ENCODE data around the gene ANKRD40.
"Not testable (repeated sequence)": the region's sequence is repeated elsewhere in the genome, so short reads cannot be mapped to it uniquely, and the experiment has no call there.

The ANKRD40 gene

DNA sequence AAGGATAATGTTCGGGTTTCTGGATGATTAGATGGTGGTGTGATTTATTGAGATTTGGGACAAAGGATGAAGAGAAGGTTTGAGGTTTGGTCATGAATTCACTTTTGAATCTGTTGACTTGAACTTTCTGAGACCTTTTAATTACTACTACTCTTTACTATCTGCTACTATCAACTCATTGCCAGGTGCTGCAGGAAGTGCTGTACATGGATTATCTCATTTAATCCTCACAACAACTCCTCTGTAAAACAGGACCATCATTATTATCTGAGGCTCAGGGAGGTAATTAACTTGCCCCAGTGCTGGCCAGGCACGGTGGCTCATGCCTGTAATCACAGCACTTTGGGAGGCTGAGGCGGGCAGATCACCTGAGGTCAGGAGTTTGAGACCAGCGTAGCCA is 2.9 kb upstream of the ANKRD40 start:
- DNase-seq (ENCODE audit: low spot score): no peak

DNA sequence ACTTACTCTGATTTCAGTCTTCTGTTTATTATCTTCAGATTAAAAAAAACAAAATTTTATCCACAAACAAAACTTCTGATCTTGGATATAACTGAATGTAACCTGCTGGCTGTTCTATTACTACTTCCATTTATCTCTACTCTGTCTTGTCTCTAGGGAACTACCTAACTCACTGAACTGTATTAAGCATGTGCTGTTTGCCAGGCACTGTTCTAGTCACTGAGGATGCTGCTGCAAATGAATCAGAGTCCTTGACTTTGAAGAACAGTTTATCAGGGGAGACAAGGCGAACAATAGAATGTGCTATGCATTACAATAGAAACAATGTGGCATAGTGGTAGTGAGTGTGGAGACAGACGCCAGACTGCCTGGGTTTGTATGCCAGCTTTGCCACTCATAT is 2.3 kb upstream of the ANKRD40 start:
- DNase-seq (ENCODE audit: low spot score): no peak

- DNase-seq (ENCODE audit: low spot score): not testable (repeated sequence)
Measured at GRCh38 chr17:50709053-50709452, 1.3 kb upstream of the ANKRD40 start.

DNA sequence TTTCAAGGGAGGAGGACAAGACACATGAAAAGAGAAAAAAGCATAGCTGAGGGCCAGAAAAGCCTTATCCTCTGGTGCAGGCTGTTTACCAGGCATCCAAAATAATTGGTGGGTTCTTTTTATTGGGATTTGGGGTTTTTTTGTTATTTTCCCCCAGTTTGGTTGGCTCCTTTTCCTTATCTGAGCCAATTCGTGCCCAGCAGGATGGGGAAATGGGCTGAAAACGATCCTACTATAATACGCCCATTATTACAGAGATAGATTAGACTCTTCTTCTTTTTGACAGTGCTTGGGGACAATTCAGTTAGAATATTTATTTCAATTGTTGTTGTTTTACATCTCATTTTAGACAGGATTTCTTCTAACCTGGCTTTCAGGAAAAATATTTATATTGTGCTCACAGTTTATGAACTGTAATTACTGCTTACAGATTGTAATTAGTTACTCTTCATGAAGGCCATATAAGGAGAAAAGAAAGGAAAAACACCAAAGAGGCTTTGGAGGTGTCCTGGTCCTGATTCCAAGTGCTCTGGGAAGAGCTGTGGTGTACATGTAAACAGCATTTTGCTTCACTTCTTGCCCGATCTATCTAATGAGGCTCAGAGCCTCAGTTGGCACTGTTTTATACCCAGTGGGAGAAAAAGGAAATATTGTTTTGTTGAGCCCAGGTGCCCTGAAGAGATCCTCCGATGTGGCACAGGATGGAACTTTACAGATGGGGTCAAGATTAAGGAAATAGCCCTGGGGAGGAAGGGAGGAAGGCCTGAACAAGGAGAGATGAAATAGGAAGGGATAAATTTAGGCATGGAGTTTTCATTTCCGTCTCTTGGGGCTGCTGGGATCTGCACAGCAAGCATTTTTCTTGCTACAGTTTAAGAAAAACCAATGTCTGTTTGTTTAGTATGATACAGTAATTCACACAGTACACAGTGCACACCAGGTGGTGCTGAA is 611 bp upstream of the ANKRD40 start:
- no peak for DNase-seq (ENCODE audit: low spot score)

GRCh38 chr17:50703162-50703561 is 4.6 kb downstream of the ANKRD40 start:
- DNase-seq (ENCODE audit: low spot score): no peak

- DNase-seq (ENCODE audit: low spot score): no peak
Measured at GRCh38 chr17:50699410-50699809, 8.3 kb downstream of the ANKRD40 start.

DNA sequence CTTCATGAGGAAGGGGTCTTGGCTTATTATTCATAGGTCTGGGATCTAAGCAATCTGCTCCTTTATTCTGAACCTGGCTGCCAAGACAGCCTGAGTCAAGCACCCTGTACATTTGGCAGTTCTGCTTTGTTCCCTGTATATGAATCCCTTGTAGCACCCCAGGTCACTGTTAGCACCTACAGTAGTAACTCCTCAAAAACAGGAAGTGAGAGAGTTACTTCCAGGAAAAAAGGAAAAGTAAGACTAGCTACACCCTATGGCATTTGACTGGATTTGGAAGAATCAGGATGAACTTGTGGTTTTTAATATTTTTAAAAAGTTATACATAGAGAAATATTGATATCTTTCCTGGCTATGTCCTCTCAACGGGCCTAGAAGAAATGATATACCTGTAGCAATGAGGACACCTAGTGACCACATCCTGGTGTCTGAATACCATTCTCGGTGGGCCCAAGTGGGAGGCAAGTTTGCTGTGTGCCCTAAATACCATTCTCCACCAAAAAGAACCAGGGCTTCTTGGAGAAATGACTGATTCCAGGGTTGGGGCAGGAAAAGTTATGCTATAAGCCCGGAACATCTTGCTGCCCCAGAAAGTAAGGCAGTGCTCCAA is 9.9 kb downstream of the ANKRD40 start:
- DNase-seq (ENCODE audit: low spot score): no peak

DNA sequence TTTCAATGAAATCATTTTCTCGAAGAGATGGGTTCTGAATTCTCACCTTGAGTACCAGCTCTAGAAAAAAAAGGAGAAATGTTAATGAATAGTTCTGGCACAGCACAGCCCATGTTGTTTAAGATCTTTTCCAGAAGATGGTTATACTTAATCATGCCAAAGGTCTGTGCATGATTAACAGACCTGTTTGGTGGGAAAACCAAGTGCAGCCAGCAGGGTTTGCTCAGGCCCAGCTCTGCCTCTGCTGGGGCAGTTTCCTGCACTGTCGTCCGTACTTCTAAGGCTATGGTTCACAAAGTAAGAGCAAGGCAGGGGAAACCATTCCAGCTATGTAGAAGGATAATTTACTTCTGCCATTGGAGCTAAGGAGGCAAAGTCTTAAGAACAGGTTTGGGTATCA is 10.7 kb downstream of the ANKRD40 start:
- DNase-seq (ENCODE audit: low spot score): no peak

- no peak for DNase-seq (ENCODE audit: low spot score)
Measured at GRCh38 chr17:50696365-50696879, 11.3 kb downstream of the ANKRD40 start.

DNA sequence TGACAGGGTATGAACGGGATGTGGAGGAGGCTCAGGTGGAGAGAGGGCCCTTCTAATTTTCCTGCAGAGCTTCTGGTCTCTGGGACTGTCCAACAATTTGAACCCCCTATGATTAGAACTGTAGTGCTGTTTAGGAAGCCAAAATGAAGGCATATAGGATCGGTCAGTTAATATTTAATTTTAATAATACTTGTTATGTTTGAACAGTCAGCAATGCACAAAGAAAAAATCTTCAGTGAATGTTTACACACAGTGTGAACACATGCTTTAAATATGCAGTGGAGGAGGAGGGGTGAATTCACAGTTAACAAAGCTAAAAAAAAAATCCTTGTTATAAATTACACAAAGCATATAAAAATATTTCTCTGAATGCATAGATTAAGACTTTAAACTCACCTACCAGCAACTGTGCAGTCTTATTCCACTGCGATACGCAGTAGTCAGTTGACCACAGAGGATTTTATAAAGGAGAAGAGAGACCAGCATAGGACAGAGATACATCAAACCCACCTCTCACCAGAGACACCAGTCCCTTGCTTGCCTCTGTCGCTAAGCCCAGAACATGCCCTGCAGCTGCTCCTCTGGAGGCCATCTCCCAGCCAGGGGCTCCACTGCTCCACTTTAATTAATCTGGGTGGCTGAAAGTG is 14.6 kb downstream of the ANKRD40 start:
- DNase-seq (ENCODE audit: low spot score): peak; percentile 78

DNA sequence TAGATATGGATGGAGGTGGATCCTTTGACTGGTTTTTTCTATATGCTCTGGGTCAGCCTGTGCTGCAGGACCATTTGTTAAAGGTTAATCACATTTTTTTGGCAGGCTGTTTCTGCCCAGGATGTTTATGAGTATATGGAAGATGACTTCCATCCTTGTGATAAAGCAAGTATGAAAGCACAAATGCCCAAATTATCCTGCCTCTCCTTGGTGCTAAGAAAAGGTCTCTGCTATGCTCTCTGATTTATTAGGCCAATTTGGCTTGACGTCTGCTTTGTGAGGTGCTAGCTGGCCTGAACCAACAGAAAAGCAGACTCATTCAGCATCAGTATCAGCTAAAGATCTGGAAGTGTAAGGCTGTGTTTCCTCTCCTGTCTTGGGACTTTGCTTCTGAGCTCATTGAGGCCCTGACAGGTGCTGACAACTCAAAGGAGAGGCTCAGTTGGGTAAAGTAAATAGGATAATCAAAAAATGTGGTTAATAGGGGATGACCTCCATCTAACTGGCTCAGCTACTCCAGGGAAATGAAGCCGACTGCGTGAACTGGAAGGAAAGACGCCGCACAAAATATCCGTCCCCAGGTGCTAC is 15.2 kb downstream of the ANKRD40 start:
- DNase-seq (ENCODE audit: low spot score): peak; percentile 19

DNA sequence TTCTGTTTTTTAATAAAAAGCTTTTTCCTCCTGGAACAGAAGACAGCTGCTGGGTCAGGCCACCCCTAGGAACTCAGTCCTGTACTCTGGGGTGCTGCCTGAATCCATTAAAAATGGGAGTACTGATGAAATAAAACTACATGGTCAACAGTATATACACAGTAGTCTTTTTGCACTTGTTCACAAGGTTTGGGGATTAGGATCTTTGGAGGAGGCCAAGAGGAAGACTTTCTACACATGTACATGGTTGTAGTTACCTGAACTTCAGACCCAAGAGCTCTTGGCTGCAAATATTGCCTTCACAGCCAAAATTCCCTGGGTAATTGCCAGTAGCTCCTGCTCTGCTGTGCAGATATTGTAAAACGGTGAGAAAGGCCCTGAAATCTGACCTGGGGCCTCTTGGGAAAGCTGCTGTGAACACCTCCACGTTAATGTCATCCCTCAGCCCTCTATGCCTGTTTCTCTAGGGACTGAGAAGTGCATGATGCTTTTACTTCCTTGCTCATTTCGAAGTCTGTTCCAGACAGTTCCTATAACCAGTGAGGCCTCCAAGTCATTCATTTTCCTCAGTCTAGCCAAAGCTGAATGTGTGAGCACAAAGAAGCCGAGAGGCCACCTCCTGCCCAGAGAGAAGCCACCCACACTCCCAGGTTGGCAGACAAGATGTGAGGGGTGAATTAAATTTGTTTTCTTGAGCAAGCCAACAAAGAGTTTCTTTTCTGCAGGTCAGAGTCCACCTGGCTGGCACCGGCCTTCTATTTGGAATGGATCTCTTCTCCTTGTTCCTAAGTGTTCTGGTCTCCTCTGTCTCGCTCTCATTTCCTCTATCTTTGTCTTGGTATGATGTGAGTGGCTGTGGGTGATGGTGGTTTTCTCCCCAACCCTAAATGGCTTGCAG is 15.9 kb downstream of the ANKRD40 start:
- peak; percentile 50 for DNase-seq (ENCODE audit: low spot score)

DNA sequence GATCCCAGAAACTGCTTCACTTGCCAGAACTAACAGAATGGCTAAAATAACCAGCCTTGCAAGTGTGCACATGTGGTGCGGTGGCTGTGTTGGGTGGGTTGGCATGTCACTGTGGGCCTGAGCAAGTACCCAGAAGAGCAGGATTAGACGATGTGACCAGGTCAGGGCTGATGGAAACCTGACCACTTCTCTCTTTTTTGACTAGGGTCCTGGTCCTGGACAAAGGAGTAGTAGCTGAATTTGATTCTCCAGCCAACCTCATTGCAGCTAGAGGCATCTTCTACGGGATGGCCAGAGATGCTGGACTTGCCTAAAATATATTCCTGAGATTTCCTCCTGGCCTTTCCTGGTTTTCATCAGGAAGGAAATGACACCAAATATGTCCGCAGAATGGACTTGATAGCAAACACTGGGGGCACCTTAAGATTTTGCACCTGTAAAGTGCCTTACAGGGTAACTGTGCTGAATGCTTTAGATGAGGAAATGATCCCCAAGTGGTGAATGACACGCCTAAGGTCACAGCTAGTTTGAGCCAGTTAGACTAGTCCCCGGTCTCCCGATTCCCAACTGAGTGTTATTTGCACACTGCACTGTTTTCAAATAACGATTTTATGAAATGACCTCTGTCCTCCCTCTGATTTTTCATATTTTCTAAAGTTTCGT is 16.7 kb downstream of the ANKRD40 start:
- peak; percentile 22 for DNase-seq (ENCODE audit: low spot score)

DNA sequence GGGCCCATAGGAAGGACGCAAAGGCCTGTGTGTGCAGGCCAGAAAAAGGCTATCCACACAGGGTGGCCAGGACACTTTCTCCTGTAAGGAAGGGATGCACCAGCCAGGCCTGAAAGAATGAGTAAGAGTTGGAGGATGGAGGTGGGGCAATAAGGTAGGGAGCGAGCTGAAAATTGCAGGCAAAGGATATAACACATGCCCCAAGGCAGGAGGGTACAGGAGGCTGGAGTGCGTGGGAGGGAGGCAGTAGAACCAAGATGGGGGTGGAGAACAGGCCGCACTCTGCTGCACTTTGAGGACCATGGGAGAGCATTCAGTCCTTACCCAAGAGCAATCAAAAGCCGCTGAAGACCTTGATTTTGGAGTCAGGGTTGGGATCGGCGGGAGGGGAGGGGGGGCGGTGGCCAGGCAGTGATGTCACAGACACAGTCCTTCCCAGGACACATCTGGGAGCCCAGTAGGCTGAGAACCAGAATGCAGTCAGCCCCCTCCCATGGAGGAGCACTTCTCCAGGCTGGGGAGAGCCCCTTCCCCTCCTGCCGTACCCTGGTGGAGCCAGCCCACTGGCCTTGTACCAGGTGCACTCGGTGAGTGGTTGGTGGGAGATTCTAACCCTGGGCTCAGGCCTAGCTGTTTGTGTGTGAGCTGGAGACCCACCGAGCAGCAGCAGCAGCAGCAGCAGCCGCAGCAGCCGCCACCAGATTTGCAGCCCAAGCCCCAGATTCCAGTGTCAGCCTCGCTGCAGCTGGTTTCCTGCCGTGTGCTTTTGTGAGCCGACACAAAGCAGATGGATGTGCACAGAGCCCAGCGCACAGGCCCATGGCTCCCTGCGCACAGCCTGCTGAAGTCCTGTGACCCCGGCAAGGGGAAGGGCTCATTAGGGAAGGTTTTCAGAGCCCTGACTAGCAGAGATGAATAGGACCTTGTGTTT is 17.5 kb downstream of the ANKRD40 start:
- DNase-seq (ENCODE audit: low spot score): no peak

GRCh38 chr17:50689251-50689650 is 18.5 kb downstream of the ANKRD40 start:
- DNase-seq (ENCODE audit: low spot score): peak; percentile 55

GRCh38 chr17:50688245-50688644 is 19.5 kb downstream of the ANKRD40 start:
- no peak for DNase-seq (ENCODE audit: low spot score)

GRCh38 chr17:50687200-50688066 is 20.3 kb downstream of the ANKRD40 start:
- DNase-seq (ENCODE audit: low spot score): no peak

DNA sequence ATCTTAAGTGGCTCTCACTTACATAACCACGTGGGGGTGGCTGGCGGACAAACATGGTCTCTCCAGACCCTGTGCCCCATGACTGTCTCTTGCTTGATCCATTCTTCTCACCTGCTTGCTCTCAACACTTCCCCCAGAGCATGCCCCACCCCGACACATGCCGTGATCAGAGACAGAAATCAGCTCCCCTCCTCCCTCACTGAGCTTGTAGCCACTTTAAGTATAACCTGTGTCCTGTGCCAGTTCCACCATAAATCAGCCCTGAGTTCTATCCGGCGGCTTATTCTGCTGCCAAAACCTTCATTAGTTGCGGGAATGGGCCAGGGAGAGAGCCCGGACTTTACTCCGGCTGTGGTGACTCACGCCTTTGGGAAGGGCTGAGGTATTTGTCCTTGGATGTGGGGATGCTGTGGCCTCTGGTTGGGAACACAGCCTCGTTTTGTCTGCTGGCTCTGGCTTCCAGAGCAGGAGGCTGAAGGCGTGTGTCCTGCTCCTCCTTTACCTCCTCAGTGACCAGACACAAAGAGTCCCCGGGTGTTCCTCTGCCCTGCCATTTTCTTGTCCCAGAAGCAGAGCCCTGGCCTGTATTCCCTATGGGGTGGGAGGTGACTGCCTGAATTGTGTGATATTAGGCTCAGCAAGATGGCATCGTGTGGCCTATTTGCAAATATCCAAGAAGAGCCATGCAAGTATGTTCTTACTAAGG is 21.1 kb downstream of the ANKRD40 start:
- DNase-seq (ENCODE audit: low spot score): peak; percentile 92

All from LoVo (cell line).